Measurements from ENCODE around the gene CORIN.
A peak's percentile ranks its signal among the peaks of the same experiment; 100 is the strongest.

The CORIN gene, protein sequence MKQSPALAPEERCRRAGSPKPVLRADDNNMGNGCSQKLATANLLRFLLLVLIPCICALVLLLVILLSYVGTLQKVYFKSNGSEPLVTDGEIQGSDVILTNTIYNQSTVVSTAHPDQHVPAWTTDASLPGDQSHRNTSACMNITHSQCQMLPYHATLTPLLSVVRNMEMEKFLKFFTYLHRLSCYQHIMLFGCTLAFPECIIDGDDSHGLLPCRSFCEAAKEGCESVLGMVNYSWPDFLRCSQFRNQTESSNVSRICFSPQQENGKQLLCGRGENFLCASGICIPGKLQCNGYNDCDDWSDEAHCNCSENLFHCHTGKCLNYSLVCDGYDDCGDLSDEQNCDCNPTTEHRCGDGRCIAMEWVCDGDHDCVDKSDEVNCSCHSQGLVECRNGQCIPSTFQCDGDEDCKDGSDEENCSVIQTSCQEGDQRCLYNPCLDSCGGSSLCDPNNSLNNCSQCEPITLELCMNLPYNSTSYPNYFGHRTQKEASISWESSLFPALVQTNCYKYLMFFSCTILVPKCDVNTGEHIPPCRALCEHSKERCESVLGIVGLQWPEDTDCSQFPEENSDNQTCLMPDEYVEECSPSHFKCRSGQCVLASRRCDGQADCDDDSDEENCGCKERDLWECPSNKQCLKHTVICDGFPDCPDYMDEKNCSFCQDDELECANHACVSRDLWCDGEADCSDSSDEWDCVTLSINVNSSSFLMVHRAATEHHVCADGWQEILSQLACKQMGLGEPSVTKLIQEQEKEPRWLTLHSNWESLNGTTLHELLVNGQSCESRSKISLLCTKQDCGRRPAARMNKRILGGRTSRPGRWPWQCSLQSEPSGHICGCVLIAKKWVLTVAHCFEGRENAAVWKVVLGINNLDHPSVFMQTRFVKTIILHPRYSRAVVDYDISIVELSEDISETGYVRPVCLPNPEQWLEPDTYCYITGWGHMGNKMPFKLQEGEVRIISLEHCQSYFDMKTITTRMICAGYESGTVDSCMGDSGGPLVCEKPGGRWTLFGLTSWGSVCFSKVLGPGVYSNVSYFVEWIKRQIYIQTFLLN

DNA sequence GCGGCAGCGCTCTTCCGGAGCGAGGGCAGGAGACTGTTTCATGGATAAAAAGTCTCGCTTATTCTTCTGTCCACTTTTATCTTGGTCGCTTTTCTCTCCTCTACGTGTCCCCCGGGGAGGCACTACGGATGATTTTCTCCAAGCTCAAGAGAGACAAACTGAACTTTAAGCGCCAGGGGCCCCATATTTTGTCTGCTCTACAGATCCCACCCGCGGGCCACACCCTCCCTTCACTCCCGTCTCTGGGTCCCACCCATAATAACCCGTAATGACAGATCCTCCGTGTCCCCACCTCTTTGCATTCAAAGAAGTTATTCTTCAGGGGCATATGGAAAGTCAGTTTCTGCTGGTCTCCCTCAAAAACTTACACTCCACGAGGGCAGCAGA, at the start of gene CORIN:
Gene CORIN, minus strand, starts transcription at position 160 of the 387 bp plus-strand sequence. Its CDS starts 118 bp downstream, at position 42.
- no peak for DNase-seq

DNA sequence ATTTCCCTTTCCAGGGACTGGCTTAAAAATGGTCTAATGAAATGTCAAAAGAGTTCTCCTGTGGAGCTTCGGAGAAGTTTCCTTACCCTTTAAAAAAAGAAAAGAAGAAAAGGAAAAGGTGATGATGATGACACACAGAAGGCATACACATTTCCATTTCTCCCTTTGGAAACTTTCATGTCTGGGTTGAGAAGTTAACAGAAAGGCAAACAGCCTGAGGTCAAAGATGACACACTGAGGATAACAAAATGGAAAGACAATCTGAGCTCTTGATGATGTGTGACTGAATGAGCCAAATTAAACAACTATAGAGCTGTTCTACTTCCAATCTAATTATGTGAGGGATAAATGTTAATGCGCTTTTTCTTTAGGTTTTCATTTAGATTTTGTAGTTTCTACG, 44.4 kb upstream of the CORIN start:
- DNase-seq, result no peak

DNA sequence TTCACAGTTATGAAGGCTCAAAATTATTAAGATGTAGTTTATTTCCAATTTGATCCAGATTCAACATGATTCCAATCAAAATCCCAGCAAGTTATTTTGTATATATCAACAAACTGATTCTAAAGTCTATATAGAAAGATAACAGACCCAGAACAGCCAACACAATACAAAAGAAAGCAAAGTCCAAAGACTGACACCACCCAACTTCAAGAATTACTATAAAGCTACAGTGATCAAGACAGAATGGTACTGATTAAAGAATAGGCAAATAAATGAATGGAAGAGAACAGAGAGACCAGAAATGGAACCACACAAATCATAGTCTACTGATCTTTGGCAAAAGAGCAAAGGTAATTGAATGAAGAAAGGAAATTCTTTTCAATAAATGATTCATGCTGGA, 41.6 kb upstream of the CORIN start:
- DNase-seq, result no peak

DNA sequence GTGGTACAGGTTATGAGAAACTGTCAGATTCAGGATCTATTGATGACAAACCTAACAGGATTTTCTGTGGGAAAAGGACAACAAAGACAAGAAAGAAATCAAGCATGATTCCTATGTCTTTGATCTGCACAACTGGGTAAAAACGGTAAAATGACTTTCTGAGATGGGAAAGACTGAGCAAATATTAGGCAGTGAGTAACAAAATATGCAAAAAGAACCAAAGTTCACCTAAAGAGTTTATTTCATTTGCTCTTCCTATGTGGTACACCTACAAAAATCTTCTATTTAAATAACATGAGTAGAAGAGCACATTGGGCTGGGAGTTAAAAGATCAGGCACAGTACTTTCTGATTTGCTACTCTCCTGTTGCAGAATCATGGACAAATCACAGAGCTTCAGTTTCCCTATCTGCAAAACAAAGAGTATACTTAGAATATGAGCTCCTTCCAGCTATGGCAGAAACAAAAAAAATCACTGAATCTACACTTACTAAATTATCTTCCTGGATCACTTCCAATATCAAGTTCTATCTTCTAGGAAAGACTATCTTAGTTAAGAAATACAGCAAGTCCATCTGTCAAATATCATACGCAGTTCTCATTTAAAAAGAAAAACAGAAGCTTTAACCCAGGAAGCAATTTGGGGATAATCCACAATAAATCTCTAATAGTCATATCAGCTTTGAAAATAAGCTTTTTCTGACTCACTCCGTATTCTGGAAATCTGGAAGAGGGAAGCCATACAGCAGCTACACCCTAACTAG, 39.1 kb upstream of the CORIN start:
- DNase-seq, result no peak

DNA sequence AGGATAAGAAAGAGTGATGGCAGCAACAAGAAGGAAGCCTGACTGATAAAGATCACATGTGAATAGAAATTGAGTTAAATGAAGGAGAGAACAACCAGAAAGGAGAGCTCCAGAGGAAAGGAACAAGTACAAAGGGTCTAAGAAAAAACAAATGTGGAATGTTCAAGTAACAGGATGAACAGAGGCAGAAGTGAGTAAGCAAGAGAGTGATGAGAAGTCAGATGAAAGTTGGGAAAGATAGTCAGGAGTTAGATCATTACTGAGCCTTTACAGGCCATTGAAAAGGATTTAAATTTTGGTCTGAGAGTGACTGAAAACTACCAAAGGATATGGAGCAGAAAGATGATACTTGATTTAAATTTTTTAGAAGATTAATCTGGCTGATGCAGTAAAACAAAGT, 38.4 kb upstream of the CORIN start:
- DNase-seq, result no peak

DNA sequence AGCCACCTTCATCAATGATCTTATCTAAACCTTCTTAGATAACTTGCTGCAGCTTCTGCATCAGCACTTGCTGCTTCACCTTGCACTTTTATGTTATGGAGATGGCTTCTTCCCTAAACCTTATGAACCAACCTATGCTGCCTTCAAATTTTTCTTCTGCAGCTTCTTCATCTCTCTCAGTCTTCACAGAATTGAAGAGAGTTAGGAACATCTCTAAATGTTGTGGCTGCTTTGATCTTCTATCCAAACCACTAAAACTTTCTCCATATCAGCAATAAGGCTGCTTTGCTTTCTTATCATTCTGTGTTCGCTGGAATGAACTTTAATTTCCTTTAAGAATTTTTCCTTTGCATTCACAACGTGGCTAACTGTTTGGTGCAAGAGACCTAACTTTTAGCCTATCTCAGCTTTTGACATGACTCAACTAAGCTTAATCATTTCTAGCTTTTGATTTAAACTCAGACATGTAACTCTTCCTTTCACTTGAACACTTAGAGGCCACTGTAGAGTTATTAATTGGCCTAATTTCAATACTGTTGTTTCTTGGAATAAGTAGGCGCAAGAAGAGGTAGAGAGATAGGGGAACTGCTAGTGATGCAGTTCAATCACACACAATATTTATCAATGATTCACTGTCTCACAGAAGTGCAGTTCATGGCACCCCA, 36.1 kb upstream of the CORIN start:
- no peak for DNase-seq

DNA sequence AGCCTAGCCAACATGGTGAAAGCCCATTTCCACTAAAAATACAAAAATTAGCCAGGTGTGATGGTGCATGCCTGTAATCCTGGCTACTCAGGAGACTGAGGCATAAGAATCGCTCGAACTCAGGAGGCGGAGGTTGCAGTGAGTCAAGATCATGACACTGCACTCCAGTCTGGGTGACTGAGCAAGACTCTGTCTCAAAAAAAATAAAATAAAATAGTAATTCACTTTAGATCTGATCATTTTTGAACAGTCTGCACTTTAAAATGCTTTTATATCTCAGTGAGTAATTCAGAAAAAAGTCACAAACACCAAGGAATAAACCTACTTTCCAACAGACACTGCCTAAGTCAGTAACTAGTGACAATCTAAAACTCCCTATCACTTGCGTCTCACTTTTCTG, 25.6 kb upstream of the CORIN start:
- no peak for DNase-seq

DNA sequence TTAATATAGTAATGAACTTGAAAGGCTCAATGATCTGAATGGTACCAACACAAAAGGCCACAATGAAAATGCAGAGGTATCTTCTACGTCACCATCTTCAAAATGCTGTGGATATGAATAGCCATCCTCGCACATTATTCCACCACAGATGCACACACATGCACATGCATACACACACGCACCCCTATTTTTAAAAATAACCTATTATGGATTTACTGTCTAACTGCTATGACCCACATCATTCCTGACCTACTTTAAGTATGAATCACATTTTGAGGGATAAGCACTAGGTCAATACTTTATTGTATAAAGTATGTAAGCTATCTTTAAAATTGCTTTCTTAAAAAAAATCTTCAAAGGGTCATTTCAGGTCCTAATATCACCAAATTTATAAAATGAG, 24.4 kb upstream of the CORIN start:
- no peak for DNase-seq

DNA sequence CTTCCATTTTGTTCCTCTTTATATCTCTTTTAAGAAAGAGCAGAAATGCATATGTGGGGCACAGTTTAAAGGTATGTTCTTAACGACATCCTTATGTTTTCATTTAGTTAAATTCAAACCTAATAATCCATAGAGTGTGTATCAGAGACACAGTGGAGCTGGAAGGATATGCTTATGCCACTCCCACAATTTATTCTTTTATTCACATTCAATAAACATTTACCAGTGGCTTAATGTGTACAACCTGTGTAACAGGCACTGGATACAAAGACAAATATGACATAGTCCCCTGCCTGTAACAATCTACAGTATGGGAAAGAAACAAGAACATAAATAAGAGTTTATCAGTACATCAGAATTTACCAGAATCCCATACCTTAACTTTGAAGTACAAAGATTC, 22.4 kb upstream of the CORIN start:
- no peak for DNase-seq

DNA sequence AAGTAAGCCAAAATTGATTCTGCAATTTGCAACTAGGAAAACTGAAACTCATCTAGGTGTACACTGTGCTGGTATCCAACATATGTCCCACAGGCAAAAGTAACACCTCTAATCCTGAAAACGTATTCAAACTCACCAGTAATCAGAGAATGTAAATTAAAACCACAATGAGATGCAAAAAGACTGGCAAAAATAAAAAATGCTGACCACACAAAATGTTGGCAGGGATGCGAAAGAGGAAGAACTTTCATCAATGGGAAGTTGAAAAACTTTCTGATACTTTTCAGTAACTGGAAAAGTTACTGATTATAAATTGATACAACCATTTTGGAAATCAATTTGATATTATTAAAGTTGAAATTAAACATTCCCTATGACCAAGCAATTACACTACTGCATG, 20.1 kb upstream of the CORIN start:
- DNase-seq, result no peak

DNA sequence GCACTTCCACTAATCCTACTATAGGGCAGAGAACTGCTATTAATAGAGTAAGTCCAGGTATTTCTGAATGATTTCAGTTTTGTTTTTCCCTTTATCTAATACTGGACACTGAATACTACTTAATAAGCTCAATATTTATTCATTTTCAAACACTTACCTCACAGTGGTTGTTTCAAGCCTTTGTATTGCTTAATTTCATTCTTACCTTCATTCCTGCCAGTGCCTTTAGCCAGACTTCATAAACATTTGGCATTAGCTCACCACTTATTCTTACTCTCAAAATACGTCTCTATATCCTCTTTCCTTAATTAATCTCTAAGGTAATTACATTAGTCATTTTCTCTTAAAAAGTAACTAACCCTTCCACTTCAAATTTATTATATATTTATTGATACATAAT, 18.8 kb upstream of the CORIN start:
- DNase-seq, result no peak

DNA sequence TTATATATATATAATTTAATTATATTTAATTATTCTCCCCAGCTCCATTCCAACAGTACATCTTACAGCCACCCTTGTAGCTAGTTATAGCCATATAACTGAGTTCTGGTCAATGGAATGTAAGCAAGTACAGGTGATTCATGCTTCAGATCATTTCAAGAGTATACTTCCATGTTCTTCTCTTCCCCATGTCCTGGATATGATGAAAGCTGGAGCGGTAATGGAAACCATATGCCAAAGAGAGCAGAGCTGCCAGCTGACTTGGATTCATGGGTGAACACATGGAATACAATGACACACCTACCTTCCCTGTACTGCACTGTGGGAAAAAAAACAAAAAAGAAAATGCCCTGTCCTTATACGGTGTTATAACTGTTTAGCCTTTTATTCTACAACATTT, 17.5 kb upstream of the CORIN start:
- DNase-seq, result no peak

DNA sequence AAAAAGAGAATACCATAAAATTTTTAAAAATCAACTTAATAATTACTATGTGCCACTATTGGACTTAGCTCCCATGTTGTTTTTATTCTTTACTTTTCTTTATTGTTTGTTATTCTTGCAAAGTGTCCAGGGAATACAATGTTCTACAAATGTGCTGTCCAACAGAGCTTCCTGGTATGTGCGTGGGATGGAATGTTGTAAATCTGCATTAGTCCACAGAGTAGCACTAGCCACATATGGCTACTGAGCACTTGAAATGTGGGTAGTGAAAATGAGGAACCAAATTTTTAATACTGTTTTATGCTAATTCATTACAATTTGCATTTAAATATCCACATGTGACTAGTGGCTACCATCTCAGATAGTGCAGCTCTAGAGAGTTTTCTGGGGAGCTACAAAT, 14.3 kb upstream of the CORIN start:
- DNase-seq, result no peak

DNA sequence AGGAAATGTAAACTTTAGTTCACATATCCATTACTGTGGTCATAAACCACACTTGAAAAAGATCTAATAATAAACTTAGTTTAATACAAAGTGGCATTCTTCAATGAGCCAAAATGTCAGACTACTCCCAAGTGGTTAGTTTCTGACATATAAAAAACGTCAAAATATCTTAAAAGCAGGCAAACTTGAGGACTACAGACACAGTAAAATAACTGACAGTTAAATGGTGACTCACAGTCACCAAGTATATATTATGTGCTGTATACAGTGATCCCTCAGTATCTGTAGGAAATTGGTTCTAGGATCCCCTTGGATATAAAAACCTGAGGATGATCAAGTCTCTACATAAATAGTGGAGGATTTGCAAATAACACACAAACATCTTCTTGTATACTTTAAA, 11.6 kb upstream of the CORIN start:
- no peak for DNase-seq

DNA sequence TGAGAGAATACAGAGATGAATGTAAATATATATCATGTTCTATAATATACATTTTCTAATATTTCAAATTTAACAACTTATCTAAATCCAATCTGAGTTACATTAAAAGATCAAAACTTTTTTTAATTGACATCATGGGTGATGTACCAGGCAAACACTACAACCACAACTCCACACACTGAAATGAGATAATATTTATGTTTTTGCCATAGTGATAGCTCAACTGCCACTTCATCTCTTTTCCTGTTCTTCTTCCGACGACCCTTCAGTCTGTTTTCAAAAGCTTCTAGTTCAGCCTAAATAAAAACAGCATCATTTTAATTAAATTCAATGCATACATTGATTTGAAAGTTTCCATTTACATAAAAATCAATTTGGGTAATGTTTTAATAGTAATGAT, 10.2 kb upstream of the CORIN start:
- DNase-seq, result no peak

DNA sequence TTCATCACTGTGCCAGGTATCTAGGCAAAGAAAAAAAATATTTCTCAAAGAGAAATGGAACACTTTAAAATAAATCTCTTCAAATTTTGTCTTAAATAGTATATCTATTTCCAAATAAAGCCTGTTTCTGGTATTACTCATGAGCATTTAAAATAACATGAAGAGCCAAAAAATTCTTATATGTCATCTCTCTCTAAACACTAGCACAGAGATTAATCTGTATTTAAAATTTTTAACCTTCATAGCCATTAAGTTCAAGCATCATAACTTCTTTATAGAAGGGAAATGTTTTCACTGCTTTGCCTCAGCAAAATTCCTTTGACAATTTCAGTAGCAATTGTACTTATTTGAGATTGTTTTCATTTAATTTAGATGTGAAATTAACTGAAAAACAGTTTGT, 5.1 kb upstream of the CORIN start:
- no peak for DNase-seq

DNA sequence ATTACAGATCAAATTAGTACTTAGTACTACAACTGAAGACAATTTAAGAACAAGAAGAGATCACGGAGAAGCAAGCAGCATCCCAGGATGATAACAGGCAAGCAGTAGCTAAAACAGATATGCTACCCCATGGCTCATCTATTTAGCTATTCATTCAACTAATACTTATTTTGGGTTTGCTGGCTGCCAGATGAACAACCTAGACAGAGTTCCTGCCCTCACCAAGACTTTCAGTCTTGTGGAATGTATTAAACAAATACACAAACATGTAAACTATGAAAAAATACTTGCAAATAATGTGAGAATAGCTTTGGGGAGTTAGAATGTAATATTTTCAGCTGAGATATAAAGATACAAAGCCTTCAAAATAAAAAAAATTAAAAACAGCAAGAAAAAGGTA, 2.4 kb upstream of the CORIN start:
- DNase-seq, result no peak

DNA sequence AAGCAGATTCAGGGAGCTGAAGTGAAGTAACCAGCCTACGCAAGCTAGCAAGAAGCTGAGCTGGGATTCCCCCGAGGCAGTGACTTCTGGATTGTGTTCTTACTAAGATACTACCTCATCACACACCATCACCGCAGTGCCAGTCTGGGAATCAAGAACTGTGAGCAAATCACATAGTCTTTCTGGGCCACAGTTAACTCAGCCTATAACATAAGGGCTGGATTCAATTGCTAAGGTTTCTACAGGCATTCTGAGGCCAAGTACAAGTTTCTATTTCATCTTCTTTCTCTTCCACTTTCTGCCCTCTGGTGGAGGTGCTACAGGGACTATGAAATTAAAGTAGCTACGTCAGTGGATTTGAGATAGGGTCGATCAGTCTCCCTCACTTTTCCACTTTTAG, 1.4 kb upstream of the CORIN start:
- peak; percentile 65 for DNase-seq

DNA sequence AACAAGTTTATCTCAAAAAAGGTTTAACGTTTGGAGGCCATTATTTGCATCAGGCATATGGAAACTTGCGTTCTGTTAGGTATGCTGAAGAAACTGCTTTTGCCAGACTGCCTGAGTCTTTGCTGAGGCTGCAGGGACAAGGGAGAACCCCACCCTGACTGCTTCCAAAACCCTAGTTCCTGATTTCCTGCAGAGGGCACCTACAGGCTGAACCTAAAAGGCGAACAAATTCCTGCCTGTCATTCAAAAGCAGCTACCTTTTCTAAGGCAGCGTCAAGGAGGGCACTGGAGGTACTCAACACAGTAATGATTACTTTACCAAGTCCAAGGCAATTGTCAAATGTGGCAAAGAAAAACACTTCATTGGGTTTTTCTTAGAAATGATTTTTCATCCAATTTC, 578 bp upstream of the CORIN start:
- DNase-seq, result peak; percentile 27

DNA sequence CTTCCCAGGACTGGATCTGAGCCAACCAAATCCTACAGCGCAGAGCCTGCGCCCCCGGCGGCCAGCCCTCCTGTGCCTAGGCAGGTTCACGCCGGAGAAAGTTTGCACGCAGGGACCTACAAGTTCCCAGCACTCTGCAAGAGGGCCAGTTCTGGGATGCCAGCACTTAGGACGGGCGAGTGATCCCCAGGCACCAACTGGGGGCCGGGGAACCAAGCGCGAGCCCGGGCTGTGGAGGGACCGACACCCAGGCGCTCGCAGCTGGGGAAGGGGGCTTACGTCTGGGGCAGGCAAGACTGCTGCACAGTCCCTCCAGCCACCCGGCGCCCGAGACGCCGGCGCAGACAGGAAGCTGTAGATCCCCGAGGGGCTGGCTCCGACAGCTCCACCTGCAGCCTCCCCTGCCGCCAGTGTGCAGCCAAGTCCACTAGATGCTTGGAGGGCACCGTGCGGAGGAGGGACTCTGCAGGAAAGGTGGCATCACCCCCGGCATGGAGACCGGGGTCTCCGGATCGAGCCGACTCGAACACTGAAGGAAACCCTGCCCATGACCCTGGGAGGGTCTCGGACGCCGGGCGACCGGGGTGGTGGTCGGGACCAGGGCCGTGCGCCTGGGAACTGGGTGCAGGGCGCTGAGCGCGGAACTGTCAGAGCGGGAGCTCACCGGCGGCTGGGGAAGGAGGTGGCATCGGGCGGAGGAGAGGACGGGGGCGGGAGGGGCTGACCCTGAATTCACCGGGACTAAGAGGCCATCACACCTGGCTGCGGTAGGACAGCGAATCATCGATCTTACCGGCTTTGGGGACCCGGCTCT, 566 bp downstream of the CORIN start:
- peak; percentile 88 for DNase-seq

DNA sequence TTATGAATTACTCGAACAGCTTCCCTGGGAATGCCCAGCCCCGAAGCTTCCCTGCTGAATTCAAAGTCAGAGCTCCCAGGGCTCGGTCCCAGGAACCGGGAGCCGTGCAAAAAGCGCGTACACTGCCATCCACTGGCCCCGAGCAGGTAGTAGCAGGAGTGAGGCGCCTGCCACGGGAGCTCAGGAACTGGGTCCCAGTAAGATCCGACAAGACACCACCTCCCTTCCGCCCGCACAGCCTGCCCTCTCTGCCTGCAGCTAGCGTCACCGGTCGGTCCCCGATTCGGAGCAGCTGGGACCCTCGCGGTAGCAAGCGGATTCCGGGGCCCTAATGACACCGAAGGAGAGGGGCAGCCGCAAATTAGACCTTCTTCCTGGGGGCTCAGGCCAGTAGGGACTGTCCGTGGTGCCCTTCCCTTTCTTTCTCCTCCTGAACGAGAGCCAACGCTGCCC, 1.2 kb downstream of the CORIN start:
- DNase-seq, result peak; percentile 97

DNA sequence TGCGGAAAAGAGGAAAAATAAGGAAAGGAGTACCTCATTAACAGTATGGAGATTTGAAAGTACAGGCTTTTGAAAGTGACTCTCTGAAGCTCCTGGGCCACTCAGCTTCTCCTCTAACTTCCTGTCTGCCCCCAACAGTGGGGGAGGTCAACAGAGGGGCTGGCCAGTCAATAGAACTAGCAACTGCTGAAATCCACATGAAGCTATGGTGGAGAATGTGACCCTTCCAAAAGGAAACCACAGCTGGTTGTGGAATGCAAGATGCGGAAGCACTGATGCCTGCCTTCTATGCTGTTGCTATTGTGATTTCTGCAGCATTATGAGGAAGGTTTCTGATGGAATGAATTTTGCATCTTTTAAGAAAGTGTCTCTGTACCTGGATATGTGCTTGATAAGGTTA, 2.4 kb downstream of the CORIN start:
- DNase-seq, result no peak
